HS-5 (cell line): ENCODE measurements around the gene DPP3.
"Not testable (repeated sequence)": the region's sequence is repeated elsewhere in the genome, so short reads cannot be mapped to it uniquely, and the experiment has no call there.

Experiments used
- DNase-seq: peaks from one replicate; pipeline ENCODE4 v3.0.0-alpha.2; 2012; ENCODE audit warnings: low read depth

The DPP3 gene

GRCh38 chr11:66532784-66533183 is 52.5 kb downstream of the DPP3 start:
- DNase-seq, result no peak

DNA sequence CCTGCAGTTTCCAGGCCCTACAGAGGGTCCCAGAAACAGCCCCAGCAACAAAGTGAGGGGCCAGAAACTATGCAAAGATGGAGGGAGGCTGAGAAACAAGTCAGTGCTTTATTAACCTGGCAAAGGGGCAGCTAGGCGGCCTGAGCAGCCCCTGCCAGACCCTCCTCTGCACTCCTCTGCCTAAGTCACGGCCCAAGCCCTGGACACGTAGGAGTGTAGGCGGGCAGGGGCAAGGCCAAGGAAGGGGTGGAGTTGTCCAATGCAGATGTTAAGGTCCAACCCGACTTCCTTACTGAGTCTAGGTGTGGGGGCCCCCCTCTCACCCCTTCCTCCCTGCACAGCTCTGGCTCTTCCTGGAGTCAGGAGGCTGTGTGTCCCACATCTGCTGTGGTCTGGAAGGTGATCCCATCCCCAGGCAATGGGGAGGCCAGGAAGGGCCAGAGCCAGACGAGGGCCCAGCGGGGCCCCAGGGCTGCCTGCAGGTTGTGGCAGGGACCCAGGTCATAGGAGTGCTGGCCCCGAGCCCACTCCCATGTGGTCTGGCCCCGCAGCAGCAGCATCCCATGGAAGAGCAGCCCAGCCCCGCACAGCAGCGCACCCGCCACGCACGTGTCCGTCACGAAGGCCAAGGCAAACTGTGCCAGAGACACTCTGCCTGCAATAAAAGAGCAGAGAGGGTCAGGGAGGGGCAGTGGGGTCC is 59.1 kb downstream of the DPP3 start:
- no peak for DNase-seq

- DNase-seq, result no peak
These were observed 59.6 kb downstream of the DPP3 start for GRCh38 chr11:66539870-66540213.

DNA sequence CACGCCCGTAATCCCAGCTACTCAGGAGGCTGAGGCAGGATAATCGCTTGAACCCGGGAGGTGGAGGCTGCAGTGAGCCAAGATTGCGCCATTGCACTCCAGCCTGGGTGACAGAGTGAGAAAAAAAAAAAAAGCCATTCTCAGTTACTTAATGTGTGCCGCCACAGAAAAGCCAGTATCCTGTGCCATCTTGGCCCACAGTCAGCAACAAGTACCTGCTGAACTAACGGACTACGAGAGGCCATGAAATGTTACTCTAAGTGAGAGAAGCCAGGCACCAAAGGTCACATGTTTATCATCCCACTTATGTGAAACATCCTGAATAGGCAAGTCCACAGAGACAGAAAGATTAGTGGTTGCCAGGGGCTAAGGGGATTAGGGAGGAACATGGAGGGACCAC is 60.4 kb downstream of the DPP3 start:
- DNase-seq, result not testable (repeated sequence)

- DNase-seq, result no peak
These were observed 61.7 kb downstream of the DPP3 start for GRCh38 chr11:66541892-66542291.

DNA sequence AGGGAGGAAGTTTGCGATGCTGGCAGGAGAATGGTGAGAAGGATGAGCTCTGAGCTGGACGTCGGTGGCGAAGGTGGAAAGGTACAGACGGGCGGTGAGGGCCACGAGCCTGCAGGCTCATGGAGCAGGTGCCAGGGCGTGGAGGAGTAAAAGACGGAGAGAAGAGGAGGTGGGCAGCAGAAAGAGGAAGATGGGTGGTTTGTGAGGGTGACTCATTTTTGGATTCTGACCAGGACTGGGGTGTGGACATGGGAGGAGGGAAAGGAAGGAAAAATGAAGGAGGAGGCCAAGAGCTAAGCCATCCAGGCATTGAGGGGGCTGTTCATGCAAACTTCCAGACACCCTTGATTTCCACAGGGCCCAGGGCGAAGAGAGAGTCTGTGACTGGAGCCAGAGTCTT is 62.1 kb downstream of the DPP3 start:
- DNase-seq, result no peak

DNA sequence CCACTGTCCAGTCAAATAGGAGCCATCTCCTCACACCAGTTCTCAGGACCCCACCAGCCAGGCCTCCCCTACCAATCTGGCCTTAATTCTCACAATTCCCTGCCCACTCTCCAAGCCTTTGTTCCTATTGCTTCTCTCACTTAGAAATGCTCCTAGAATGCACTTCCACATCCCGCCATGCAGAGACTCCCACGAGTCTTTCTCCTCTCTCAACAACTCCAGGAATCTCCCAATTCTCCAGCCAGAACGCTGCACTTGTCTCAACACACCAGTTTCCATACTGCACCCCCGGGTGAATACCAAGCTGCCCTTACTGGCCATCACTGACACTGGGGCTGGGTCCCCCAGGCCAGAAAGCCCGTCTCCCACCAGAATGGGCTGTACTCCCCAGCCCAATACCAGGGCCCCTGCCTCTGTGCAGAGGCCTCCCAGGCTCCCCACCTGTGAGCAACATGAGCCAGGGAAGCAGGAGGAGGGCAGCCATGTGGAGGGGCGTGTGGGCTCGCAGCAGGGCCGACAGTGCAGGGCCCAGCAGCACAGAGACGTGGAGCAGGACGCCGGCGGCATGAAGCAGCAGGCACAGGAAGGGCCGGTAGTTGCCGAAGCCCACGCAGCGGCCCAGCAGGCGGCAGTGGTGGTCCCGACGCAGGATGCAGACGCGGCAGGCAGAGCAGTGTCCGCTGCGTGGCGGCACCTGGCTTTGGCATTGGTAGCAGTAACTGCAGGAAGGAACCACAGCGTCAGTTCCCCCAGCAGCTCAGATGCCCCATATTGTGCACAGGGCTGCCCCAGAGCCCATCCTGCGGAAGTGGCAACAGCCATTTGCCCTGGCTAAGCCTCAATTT is 63.3 kb downstream of the DPP3 start:
- DNase-seq, result no peak

DNA sequence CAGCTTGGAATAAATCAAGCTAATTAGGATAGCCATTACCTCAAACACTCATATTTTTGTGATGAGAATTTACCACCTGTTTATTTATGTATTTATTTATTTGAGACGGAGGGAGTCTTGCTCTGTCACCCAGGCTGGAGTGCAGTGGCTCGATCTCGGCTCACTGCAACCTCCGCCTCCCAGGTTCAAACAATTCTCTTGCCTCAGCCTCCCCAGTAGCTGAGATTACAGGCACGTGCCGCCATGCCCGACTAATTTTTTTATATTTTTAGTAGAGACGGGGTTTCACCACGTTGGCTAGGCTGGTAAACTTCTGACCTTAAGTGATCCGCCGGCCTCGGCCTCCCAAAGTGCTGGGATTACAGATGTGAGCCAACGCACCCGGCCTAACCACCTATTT is 64.7 kb downstream of the DPP3 start:
- DNase-seq, result not testable (repeated sequence)

- DNase-seq, result peak; percentile 86
These were observed 65.6 kb downstream of the DPP3 start, which contains the start of gene ZDHHC24 for GRCh38 chr11:66545701-66546367. ZDHHC24 (minus strand) TSS chr11:66546048; CDS start chr11:66546003, 45 bp downstream.

- no peak for DNase-seq
These were observed 66.2 kb downstream of the DPP3 start, which contains the start of gene ACTN3 for GRCh38 chr11:66546368-66546965. ACTN3 (plus strand) TSS chr11:66546903; CDS start chr11:66546938, 35 bp downstream.

GRCh38 chr11:66546966-66547661 is 66.9 kb downstream of the DPP3 start:
- no peak for DNase-seq

DNA sequence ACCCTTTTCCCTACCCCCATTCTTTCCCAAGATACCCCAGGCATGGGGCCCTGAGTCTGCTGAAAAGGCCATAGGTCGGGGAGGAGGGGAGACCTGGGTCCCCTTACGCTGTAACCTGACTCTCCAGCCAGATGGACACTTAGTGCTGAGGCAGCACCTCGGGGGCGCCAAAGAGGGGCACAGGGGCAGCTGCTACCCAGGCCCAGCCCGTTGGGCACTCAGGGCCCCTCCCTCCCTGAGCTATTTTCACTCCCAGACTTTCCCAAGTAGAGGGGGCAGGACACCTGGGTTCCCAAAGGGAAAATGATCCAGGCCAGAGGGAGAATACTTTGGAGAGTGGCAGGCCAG is 67.4 kb downstream of the DPP3 start:
- DNase-seq, result no peak

DNA sequence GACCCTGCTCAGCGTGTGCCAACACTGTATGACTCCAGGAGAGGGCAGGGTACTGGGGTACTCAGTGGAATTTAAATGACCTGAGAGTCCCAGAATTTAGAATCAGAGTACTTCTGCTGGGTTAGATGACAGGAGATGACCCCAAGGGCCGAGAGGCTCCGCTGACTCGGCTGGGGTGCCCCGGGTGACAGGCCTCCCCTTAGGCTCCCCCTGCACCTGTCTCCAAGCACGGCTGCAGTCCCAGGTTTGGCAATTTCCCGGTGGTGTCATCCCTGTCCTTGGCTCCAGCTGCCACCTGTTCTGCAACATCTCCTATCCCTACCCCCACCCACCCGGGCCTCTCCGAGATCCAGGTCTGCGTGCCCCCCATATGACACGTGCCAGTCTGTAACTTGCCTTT is 67.8 kb downstream of the DPP3 start:
- no peak for DNase-seq

DNA sequence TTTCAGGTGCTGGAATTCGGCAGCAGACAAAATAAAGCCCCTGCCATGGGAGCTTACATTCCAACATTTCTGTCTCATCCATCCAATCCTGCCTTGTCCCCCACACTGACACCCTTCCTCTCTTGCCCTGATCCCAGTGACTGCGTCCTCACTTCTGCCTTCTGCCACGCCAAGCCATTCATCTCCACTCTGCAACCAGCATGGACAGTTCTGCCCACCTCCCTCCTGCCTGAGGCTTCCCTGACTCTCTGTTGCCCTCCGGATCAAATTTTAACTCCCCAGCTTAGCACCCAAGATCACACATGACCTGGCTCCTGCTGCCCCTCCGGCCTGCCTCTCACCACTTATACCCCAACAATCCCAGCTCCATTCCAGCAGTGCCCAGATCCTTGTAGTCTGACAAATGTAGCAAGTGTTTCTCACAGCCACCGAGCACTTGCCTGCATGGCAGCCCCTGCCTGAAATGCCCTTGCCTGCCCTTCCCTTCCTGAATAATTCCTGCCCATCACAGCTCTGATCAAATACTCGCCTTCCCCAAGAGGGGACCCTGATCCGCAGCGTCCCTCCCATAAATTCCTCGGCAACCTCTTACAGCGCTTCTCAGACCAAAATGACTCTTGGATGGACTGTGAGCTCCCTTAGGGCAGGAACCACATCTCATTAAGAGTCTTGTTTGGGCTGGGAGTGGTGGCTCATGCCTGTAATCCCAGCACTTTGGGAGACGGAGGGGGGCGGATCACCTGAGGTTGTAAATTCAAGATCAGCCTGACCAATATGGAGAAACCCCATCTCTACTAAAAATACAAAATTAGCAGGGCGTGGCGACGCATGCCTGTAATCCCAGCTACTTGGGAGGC is 68.8 kb downstream of the DPP3 start:
- no peak for DNase-seq

- no peak for DNase-seq
These were observed 69.5 kb downstream of the DPP3 start for GRCh38 chr11:66549696-66550095.

- no peak for DNase-seq
These were observed 70.7 kb downstream of the DPP3 start for GRCh38 chr11:66550887-66551286.

DNA sequence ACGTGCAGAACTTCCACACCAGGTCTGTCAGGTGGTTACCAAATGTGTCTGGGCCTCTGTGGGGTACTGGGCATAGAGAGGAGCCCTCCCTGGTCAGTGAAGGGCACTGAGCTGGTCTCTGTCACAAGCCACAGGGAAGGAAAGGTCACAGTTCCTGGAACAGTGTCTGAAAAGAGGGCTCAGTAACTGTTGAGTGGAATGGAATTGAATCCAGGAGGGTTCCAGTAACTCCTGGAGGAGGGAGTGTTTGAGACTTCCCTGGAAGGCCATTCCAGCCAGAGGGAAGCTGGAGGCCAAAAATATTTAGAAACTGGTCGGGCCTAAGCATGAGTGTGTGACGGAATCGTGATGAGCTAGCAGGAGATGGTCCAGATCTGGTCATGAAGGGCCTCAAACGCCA is 74.4 kb downstream of the DPP3 start:
- no peak for DNase-seq

- DNase-seq, result no peak
These were observed 75.2 kb downstream of the DPP3 start for GRCh38 chr11:66555416-66555815.

DNA sequence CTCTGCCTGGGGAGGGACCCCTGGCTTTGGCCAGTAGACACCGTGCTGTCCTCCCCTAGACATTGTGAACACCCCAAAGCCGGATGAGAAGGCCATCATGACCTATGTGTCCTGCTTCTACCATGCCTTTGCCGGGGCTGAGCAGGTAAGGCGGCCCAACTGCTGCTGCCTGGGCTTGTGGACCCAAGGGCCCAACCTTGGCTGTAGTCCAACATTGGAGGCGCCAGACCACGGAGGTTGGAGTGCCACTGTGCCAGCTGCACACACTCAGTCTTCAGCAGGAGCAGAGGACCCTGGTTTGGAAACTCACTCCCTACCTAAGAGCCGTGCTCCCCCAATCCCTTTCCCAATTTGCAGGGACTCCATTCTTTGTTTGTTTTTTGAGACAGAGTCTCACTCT is 75.9 kb downstream of the DPP3 start:
- no peak for DNase-seq

DNA sequence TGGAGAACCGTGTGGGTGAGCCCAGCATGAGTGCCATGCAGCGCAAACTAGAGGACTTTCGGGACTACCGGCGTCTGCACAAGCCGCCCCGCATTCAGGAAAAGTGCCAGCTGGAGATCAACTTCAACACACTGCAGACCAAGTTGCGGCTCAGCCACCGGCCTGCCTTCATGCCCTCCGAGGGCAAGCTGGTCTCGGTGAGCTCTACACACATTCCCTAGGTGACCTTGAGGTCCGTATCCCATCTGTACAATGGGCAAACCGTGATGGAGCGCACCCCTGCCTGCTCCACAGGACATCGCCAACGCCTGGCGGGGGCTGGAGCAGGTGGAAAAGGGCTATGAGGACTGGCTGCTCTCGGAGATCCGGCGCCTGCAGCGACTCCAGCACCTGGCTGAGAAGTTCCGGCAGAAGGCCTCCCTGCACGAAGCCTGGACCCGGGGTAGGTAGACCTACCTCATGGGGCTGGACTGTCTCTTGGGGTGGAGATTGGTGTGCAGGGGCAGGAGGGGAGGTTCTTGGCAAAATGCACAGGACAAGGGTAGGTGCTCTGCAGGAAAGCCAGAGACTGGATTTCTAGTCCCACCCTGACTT is 77.6 kb downstream of the DPP3 start:
- no peak for DNase-seq
